ENCODE results near the gene KARS1. TPM values are rescaled to one million over a fixed set of nuclear protein-coding genes. Genes with fewer than 3 reads are reported as not detected.
A peak's percentile ranks its signal among the peaks of the same experiment; 100 is the strongest.

The KARS1 gene
- total RNA-seq, 1 donor from 2014 or later: 269 TPM

DNA sequence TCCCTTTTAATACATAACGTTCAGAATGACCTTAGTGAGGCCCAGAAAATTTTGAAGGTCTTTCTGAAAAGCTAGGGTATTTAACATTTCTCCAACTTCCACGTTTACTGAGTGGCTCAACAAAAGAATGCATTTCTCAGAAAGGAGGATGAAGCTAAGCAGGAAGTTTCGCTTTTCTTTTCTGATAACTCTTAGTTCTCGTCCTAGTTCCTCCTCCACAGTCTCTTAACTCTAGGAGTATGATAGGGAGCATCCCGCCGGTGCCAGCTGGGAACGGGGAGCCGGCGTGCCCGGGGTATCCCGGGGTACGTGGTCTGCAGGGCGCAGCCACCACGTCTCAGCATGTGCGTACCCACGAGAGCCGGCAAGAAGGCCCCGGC lies 363 bp downstream of the KARS1 start:
- no peaks in the 10 kb centered on the region for H3K9me3 Mint-ChIP-seq
- peak overlapping the region; percentile 96 for H3K27ac Mint-ChIP-seq
- H3K4me1 Mint-ChIP-seq (ENCODE audit: low read depth): peaks cover 44% of the 10 kb centered on the region
- intact Hi-C loops (cut with micrococcal nuclease): loop anchor here (1.0 to 5.0 kb wide), 9 partner anchors 24 to 1545 kb away; partner anchors contain the start of genes ADAT1, CFDP1, GABARAPL2 and MON1B
- peak overlapping the region; percentile 96 for H3K4me3 Mint-ChIP-seq (ENCODE audit: low read depth)
- DNase-seq (ENCODE audit: low spot score): no peak
- peaks cover 67% of the 10 kb centered on the region for H3K36me3 Mint-ChIP-seq (ENCODE audit: low read depth)
- H3K27me3 Mint-ChIP-seq (ENCODE audit: low read depth): no peaks in the 10 kb centered on the region

DNA sequence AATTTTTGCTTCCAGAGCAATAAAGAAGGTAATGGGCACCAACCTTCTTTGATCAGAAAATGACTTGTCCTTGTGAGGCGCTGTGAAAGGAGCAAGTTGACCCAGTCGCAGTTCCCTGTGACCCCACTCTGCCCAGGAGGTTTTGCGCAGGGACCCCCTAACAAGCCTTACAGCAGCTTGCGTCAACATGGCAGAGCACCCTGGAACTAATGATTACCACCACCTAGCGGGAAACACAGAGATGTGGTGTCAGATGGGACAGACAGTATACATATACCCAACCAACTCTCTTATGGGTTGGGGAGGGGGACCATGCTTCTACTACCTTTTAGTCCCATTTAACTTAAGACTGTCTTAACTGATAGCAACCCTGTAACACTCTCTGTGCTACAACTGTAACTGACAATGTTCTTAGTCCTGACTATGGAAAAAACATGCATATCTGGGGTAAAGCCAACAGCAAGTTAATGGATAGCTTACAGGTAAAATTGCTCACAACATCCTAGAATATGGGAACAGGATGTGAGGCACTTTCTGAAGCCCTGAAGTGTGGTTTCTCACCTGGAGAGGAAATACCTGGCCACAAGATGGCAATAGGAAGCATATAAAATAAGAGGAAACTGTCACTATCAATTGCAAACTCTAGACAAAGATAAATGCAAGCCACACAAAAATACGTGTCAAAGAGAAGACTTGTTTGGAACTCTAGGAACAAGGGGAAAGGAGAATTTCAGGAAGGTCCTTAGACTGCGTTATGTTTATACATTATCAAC lies 3.0 kb downstream of the KARS1 start:
- Mint-ChIP-seq H3K4me3 (ENCODE audit: low read depth) (peak overlapping the region; percentile 62), H3K4me1 (ENCODE audit: low read depth) (peaks cover 31% of the 10 kb centered on the region), H3K9me3 (no peaks in the 10 kb centered on the region), H3K27ac (peak overlapping the region; percentile 69), H3K36me3 (ENCODE audit: low read depth) (peaks cover 73% of the 10 kb centered on the region), H3K27me3 (ENCODE audit: low read depth) (no peaks in the 10 kb centered on the region)
- no peak for DNase-seq (ENCODE audit: low spot score)
- intact Hi-C loops (cut with micrococcal nuclease): loop anchor here (5.0 kb wide), 4 partner anchors 977 to 1548 kb away; partner anchors contain the start of genes MON1B, PSMD7 and RFWD3

DNA sequence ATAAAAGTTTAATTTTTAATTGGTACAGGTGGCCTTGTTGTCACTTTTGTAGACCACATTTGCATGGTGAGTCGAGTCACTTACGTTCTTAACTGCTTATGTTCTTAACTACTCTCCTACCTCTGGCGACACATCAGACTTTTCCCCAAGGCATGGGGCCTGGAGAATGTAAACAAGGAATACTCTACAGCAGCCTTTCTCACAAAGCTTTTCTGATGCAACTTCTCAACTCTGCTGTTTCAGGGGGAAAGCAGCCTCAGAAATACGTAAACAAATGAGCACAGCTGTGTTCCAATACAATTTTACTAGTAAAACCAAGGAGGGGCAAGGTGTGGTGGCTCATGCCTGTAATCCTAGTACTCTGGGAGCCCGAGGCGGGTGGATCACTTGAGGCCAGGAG lies 6.9 kb downstream of the KARS1 start:
- Mint-ChIP-seq H3K36me3 (ENCODE audit: low read depth) (peaks cover 87% of the 10 kb centered on the region), H3K4me3 (ENCODE audit: low read depth) (no peak overlapping the region), H3K9me3 (no peaks in the 10 kb centered on the region), H3K4me1 (ENCODE audit: low read depth) (peaks cover 27% of the 10 kb centered on the region), H3K27ac (no peak overlapping the region), H3K27me3 (ENCODE audit: low read depth) (no peaks in the 10 kb centered on the region)
- no peak for DNase-seq (ENCODE audit: low spot score)
- intact Hi-C loops (cut with micrococcal nuclease): no loop called here

DNA sequence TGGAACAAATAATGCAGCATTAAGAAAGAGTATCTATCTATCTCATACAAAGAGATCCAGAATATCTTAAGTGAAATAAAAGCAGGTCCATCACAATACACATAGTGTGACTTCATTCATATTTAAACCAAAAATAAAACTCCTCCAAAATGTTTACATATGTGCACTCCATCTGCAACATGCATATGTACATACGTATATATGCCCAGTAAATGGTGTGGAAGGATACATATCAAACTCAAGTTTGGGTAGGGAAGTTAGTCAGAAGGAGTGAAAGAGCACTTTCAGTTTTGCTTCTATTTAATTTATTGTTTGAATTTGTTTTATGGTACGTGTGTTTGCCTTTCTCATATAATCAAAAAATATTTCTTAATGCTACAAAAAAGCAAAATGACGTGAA lies 12.4 kb downstream of the KARS1 start:
- Mint-ChIP-seq H3K27me3 (ENCODE audit: low read depth) (no peaks in the 10 kb centered on the region), H3K4me3 (ENCODE audit: low read depth) (no peak overlapping the region), H3K27ac (no peak overlapping the region), H3K4me1 (ENCODE audit: low read depth) (peaks cover 2% of the 10 kb centered on the region), H3K9me3 (no peaks in the 10 kb centered on the region), H3K36me3 (ENCODE audit: low read depth) (peaks cover 81% of the 10 kb centered on the region)
- DNase-seq (ENCODE audit: low spot score): no peak
- intact Hi-C loops (cut with micrococcal nuclease): no loop called here

DNA sequence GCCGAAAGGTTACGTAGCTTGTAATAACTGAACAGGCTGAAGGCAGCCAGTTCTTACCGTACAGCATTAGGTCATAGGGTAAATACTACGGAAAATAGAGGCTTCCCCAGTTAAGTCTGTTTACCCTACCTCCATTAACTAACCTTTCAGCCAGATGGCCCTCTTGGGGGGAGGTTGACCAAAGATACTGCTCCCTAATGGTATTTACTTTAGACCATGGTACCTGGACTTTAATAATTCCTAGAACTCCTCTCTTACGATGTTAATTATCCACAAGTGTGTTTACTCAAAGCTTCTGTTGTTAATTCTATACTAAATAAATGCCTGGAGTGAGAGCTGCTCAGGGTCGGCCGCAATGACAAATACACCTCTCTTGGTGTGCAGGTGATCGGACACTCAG lies 14.6 kb downstream of the KARS1 start:
- DNase-seq (ENCODE audit: low spot score): no peak
- H3K4me3 Mint-ChIP-seq (ENCODE audit: low read depth): no peak overlapping the region
- H3K27me3 Mint-ChIP-seq (ENCODE audit: low read depth): no peaks in the 10 kb centered on the region
- no peaks in the 10 kb centered on the region for H3K9me3 Mint-ChIP-seq
- intact Hi-C loops (cut with micrococcal nuclease): no loop called here
- H3K4me1 Mint-ChIP-seq (ENCODE audit: low read depth): peaks cover 18% of the 10 kb centered on the region
- no peak overlapping the region for H3K27ac Mint-ChIP-seq
- H3K36me3 Mint-ChIP-seq (ENCODE audit: low read depth): peaks cover 84% of the 10 kb centered on the region

DNA sequence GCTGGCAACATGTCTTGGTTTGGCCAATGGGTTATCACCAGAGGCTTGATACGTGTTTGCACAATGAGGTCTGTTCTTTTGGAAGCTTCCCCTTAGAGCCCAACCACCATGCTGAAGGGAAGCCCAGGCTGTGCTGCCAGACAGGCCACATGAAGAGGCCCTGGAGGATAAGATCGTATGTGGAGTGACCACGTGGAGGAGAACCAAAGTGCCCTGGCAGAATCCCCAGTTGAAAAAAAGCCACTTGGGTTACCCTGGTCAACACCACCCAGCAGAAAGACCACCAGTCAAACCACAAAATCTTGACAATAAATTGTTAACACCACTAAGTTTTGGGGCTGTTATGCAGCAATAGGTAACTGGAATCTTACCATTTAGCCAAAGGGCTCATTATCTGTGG lies 17.4 kb downstream of the KARS1 start:
- Mint-ChIP-seq H3K27me3 (ENCODE audit: low read depth) (no peaks in the 10 kb centered on the region), H3K4me1 (ENCODE audit: low read depth) (peaks cover 25% of the 10 kb centered on the region), H3K36me3 (ENCODE audit: low read depth) (peaks cover 85% of the 10 kb centered on the region), H3K4me3 (ENCODE audit: low read depth) (no peak overlapping the region), H3K9me3 (no peaks in the 10 kb centered on the region), H3K27ac (no peak overlapping the region)
- intact Hi-C loops (cut with micrococcal nuclease): no loop called here
- no peak for DNase-seq (ENCODE audit: low spot score)

DNA sequence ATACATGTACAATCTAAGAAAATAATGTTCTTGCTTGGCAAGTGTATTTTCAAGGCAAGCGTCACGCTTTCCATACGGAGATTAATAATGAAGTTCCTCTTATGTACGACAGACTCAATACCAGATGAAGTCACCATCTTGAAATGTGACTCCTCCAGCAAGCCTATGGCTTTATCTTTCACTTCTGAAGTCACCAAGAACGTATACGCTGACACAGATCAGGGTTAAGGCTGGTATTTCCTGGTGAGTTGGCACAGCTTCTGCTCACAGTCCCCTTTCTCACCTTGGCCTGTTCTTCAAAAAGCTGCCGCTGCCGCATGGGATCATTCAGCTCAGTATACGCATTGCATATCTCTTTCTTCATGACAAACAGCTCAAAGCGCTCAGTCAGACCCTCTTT lies 18.3 kb downstream of the KARS1 start:
- intact Hi-C loops (cut with micrococcal nuclease): no loop called here
- no peak overlapping the region for H3K4me3 Mint-ChIP-seq (ENCODE audit: low read depth)
- H3K36me3 Mint-ChIP-seq (ENCODE audit: low read depth): peaks cover 88% of the 10 kb centered on the region
- DNase-seq (ENCODE audit: low spot score): no peak
- H3K27me3 Mint-ChIP-seq (ENCODE audit: low read depth): no peaks in the 10 kb centered on the region
- H3K27ac Mint-ChIP-seq: peak overlapping the region; percentile 44
- H3K9me3 Mint-ChIP-seq: no peaks in the 10 kb centered on the region
- peaks cover 29% of the 10 kb centered on the region for H3K4me1 Mint-ChIP-seq (ENCODE audit: low read depth)

DNA sequence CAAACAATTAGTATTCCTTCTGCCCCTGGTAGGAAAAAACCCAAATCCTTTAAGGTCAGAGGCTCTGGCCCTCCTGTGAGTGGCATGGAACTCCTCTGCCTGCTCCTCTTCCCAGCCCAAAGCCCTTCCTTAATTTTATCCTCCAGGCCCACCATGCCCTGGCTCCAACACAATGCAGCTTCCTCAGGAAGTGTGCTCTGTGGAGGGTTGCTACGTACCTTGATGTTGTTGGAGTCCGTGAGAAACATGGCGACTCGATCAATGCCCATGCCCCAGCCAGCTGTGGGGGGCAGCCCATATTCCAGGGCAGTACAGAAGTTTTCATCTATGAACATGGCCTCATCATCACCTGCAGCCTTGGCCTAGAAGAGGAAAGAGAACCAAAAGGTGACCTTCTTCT lies 19.1 kb downstream of the KARS1 start:
- no peaks in the 10 kb centered on the region for H3K27me3 Mint-ChIP-seq (ENCODE audit: low read depth)
- no peak for DNase-seq (ENCODE audit: low spot score)
- peak overlapping the region; percentile 68 for H3K27ac Mint-ChIP-seq
- peaks cover 31% of the 10 kb centered on the region for H3K4me1 Mint-ChIP-seq (ENCODE audit: low read depth)
- no peak overlapping the region for H3K4me3 Mint-ChIP-seq (ENCODE audit: low read depth)
- peaks cover 81% of the 10 kb centered on the region for H3K36me3 Mint-ChIP-seq (ENCODE audit: low read depth)
- no peaks in the 10 kb centered on the region for H3K9me3 Mint-ChIP-seq
- intact Hi-C loops (cut with micrococcal nuclease): no loop called here

DNA sequence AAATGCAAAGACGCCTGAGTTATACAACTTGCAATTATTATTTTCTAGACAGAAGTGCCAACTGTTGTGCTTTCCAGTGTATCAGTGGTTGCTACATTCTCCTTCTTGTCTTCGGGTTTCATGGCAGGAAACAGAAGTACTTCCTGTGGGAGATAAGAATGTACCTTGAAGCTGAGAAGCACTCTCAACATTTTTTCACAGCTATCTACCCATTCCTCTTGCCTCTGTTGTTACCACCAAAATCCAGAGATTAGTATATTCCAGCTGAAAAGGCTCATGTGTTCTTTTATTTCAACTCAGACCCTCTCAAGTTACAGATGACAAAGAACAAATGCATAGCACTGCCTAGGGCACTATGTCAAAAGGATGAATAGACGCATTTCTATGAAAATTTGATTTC lies 19.6 kb downstream of the KARS1 start:
- peaks cover 31% of the 10 kb centered on the region for H3K4me1 Mint-ChIP-seq (ENCODE audit: low read depth)
- DNase-seq (ENCODE audit: low spot score): no peak
- peaks cover 78% of the 10 kb centered on the region for H3K36me3 Mint-ChIP-seq (ENCODE audit: low read depth)
- intact Hi-C loops (cut with micrococcal nuclease): no loop called here
- peak overlapping the region; percentile 68 for H3K27ac Mint-ChIP-seq
- H3K9me3 Mint-ChIP-seq: no peaks in the 10 kb centered on the region
- H3K27me3 Mint-ChIP-seq (ENCODE audit: low read depth): no peaks in the 10 kb centered on the region
- H3K4me3 Mint-ChIP-seq (ENCODE audit: low read depth): no peak overlapping the region

DNA sequence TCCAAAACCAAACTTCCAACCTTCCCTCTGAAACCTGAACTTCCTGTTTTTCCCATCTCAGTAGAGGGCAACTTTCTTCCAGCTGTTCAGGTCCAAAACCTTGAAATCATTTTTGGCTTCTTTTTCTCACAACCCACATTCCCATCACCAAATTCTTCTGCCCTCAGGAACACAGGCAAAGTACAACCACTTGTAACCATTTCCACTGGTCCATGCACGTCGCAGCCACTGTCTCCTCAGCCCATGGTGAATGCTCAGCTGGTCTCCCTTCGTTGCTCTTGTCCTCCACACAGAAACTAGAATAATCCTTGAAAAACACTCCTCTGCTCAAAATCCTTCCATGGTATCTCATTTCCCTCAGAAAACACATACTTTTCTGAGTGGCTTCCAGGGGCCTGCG lies 20.7 kb downstream of the KARS1 start:
- no peak for DNase-seq (ENCODE audit: low spot score)
- Mint-ChIP-seq H3K4me3 (ENCODE audit: low read depth) (no peak overlapping the region), H3K36me3 (ENCODE audit: low read depth) (peaks cover 70% of the 10 kb centered on the region), H3K9me3 (no peaks in the 10 kb centered on the region), H3K4me1 (ENCODE audit: low read depth) (peaks cover 36% of the 10 kb centered on the region), H3K27me3 (ENCODE audit: low read depth) (no peaks in the 10 kb centered on the region), H3K27ac (peak overlapping the region; percentile 57)
- intact Hi-C loops (cut with micrococcal nuclease): no loop called here

DNA sequence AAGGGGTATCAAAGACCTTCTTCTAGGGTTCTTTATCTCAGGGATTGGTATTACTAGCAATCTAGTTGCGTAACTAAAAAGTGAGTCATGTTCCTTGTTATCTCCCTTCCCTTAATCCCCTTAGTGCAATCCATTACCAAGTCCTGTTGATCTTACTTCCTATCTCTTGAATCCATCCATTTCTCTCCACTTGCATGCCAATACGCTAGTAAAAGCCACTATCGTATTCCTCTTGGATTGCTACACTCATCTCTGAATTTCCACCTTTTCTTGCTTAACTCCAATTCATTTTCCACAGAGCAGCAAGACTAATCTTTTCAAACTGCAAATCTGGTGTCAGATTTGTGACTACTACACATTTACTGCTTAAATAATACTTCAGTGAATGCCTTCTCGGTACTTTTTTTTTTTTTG lies 22.5 kb downstream of the KARS1 start:
- Mint-ChIP-seq H3K27ac (no peak overlapping the region), H3K9me3 (no peaks in the 10 kb centered on the region), H3K36me3 (ENCODE audit: low read depth) (peaks cover 66% of the 10 kb centered on the region), H3K4me3 (ENCODE audit: low read depth) (no peak overlapping the region), H3K27me3 (ENCODE audit: low read depth) (no peaks in the 10 kb centered on the region), H3K4me1 (ENCODE audit: low read depth) (peaks cover 50% of the 10 kb centered on the region)
- intact Hi-C loops (cut with micrococcal nuclease): no loop called here
- DNase-seq (ENCODE audit: low spot score): no peak

DNA sequence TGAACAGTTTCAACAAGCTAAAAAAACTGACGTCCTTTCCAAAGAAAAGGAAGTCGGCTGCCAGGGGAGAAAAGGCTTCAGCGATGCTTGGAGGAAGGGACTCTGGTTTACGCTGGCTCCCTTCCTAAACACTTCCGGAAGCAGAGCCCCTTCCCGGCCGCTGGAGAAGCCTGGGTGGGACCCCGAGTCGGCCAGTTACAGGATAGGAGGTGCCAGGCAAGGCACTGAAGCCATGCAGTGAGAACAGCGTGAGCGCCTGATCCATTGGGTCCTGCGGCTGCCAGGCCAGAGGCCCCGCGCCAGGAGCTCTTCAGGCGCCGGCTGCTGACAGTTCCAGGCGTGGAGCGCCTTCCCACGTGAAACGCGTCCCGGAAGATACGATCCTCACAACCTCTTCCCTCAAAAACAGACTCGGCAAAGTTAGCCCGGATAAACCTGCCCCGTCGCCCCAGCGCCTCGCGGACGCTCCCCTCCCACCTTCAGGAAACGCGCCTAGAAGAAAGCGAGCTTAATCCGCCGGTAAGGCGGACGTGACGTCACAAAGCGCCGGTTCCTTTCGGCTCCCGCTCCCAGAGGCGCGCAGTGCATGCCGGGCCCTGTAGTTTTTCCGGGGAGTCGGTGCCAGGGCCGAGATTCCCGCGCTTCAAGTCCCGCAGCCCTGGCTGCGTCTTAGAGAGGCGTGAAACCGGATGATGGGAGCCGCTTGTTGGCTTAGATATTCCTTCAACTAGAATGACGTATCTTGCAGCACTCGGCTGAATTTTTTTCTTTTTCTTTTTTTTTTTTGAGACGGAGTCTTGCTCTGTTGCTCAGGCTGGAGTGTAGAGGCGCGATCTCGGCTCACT lies 24.5 kb downstream of the KARS1 start, which contains the start of gene ADAT1:
Gene ADAT1 (minus strand): TSS at position 521 of the 845 bp plus-strand sequence. CDS start 2,482 bp downstream, outside the sequence.
- peaks cover 57% of the 10 kb centered on the region for H3K36me3 Mint-ChIP-seq (ENCODE audit: low read depth)
- no peaks in the 10 kb centered on the region for H3K27me3 Mint-ChIP-seq (ENCODE audit: low read depth)
- H3K9me3 Mint-ChIP-seq: no peaks in the 10 kb centered on the region
- H3K4me3 Mint-ChIP-seq (ENCODE audit: low read depth): peak within 1 kb of the TSS; percentile 93
- H3K27ac Mint-ChIP-seq: peak within 1 kb of the TSS; percentile 96
- intact Hi-C loops (cut with micrococcal nuclease): loop anchor here (1.0 to 2.0 kb wide), 7 partner anchors 24 to 190 kb away; partner anchors contain the start of genes CFDP1, GABARAPL2, KARS1 and TERF2IP
- peak; percentile 96 for DNase-seq (ENCODE audit: low spot score)
- peaks cover 36% of the 10 kb centered on the region for H3K4me1 Mint-ChIP-seq (ENCODE audit: low read depth)

DNA sequence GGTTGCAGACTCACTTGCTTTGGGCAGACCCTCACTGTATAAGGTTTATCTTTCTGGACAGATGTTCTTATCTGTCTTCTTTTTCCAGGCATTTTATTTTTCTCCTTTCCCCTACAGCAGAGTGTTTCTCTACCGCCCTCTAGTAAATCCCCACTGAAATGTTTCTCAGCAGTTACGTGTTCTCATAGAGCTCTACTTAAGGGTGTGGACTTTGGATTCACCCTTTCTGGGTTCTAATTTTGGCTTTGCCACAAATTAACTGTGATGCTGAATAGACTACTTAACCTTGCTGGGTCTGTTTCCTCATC lies 26.3 kb downstream of the KARS1 start:
- no peak overlapping the region for H3K27ac Mint-ChIP-seq
- H3K4me1 Mint-ChIP-seq (ENCODE audit: low read depth): peaks cover 38% of the 10 kb centered on the region
- no peaks in the 10 kb centered on the region for H3K9me3 Mint-ChIP-seq
- no peak for DNase-seq (ENCODE audit: low spot score)
- intact Hi-C loops (cut with micrococcal nuclease): no loop called here
- peaks cover 55% of the 10 kb centered on the region for H3K36me3 Mint-ChIP-seq (ENCODE audit: low read depth)
- no peaks in the 10 kb centered on the region for H3K27me3 Mint-ChIP-seq (ENCODE audit: low read depth)
- peak overlapping the region; percentile 93 for H3K4me3 Mint-ChIP-seq (ENCODE audit: low read depth)
